HepG2 (cell line): Measurements from ENCODE around the gene SRSF10.

Source experiments
- BHLHE40 ChIP-seq: IDR thresholded peaks from 2 replicates; pipeline ENCODE4 v1.6.1; 2011; ENCODE audit warnings: low read length, improper control_type of control experiment
- EP300 ChIP-seq, 3 experiments: sonication (generic) in 1 of 3; formaldehyde crosslinking in 1 of 3; IDR thresholded peaks; 2 replicates each; pipeline versions ENCODE4 v1.5.1 to v1.6.1; 2011 to 2020; ENCODE audit warnings: low read depth in 2 of 3, low read length in 2 of 3, borderline replicate concordance in 1 of 3, improper control_type of control experiment in 1 of 3, mild to moderate bottlenecking in 1 of 3, missing genetic modification reagents in 1 of 3, moderate library complexity in 1 of 3
- KDM1A ChIP-seq: IDR thresholded peaks from 2 replicates; pipeline ENCODE4 v1.6.1; 2016; ENCODE audit warnings: missing compliant biosample characterization
- PHB2 ChIP-seq: fragments of 450-650 bp; IDR thresholded peaks from 2 replicates; pipeline ENCODE4 v1.6.1; 2018; ENCODE audit not compliant: partially characterized antibody
- TCF12 ChIP-seq, 2 experiments: fragments of 450-650 bp in 1 of 2; sonication (generic) in 1 of 2; formaldehyde crosslinking in 1 of 2; IDR thresholded peaks; 2 replicates each; pipeline versions ENCODE4 v1.6.1 to v1.8.0; 2017 to 2022; ENCODE audit warnings: antibody characterized with exemption in 1 of 2, mild to moderate bottlenecking in 1 of 2, missing genetic modification reagents in 1 of 2, moderate library complexity in 1 of 2
- ZNF263 ChIP-seq: sonication (generic); formaldehyde crosslinking; IDR thresholded peaks from 2 replicates; pipeline ENCODE4 v1.4.0; 2020; ENCODE audit warnings: missing genetic modification reagents
- ZNF382 ChIP-seq: sonication (generic); formaldehyde crosslinking; IDR thresholded peaks from 2 replicates; pipeline ENCODE4 v1.5.0; 2020; ENCODE audit warnings: missing genetic modification reagents, mild to moderate bottlenecking, borderline replicate concordance
- ZNF44 ChIP-seq: sonication (generic); formaldehyde crosslinking; IDR thresholded peaks from 2 replicates; pipeline ENCODE4 v1.5.1; 2020; ENCODE audit warnings: mild to moderate bottlenecking, missing genetic modification reagents
- TF ChIP-seq, protein P1 (sequence below): sonication (generic); formaldehyde crosslinking; IDR thresholded peaks from 2 replicates; pipeline ENCODE4 v1.8.0; 2022; ENCODE audit warnings: mild to moderate bottlenecking, missing genetic modification reagents

DNA sequence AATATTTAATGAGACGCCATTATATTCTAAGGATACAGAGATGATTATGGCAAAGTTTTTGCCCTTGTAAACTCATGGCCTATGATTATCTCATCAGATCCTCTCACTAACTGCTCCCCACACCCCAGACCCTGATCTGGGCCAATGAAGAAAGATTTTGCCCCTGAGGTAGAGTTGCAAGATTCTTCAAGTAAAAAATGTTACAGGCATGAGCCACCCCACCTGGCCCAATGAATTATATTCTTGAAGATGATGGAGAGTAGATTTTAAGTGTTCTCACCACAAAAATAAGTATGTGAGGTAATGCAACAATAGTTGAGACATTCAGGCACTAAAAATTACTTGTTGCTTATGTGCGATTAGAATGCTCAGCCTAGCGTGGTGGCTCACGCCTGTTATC is 65.2 kb downstream of the SRSF10 start:
- TF ChIP-seq ZNF382 (CRISPR knock-in tag), result no peak
- no peak for TF ChIP-seq TCF12 (IDR thresholded peaks at IDR 0.05)
- TF ChIP-seq TCF12 (CRISPR knock-in tag; IDR thresholded peaks at IDR 0.05), result no peak
- TF ChIP-seq KDM1A (CRISPR knock-in tag), result no peak
- TF ChIP-seq, protein P1, sequence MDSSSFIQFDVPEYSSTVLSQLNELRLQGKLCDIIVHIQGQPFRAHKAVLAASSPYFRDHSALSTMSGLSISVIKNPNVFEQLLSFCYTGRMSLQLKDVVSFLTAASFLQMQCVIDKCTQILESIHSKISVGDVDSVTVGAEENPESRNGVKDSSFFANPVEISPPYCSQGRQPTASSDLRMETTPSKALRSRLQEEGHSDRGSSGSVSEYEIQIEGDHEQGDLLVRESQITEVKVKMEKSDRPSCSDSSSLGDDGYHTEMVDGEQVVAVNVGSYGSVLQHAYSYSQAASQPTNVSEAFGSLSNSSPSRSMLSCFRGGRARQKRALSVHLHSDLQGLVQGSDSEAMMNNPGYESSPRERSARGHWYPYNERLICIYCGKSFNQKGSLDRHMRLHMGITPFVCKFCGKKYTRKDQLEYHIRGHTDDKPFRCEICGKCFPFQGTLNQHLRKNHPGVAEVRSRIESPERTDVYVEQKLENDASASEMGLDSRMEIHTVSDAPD (CRISPR knock-in tag), result no peak
- no peak for TF ChIP-seq BHLHE40
- TF ChIP-seq ZNF263 (CRISPR knock-in tag), result no peak
- no peak for TF ChIP-seq ZNF44
- TF ChIP-seq PHB2, result no peak
- TF ChIP-seq EP300 (IDR thresholded peaks at IDR 0.05; ENCODE audit: low read depth in 2 of 2, low read length in 2 of 2), result no peak
- TF ChIP-seq EP300 (CRISPR knock-in tag; IDR thresholded peaks at IDR 0.05; ENCODE audit: borderline replicate concordance), result no peak
